ENCODE data around the gene EPHB3. TPM values are rescaled to one million over a fixed set of nuclear protein-coding genes. Genes with fewer than 3 reads are reported as not detected.
A peak's percentile ranks its signal among the peaks of the same experiment; 100 is the strongest.

The EPHB3 gene
- polyA plus RNA-seq, 1 experiment = 3.3 TPM

- TF ChIP-seq CTCF (IDR thresholded peaks at IDR 0.05; ENCODE audit: insufficient read depth, low read depth, low read length) = no peak
- Histone ChIP-seq H3K4me3 (ENCODE audit: low read depth, low read length) (peak overlapping the region; percentile 71; the same call in 1 of the 2 replicates), H3K27me3 (ENCODE audit: control insufficient read depth, insufficient read depth, low read length) (peaks cover 3% of the 10 kb centered on the region), H3K36me3 (ENCODE audit: control insufficient read depth, insufficient read depth, low read length) (no peaks in the 10 kb centered on the region)
- ChIA-PET CTCF (interaction anchor here (1.0 to 2.8 kb wide), 4 partner anchors 97 to 244 kb away, joined by 3 to 20 read pairs (median 6); no protein-coding TSS in a partner anchor), POLR2A (interaction anchor here (0.7 kb wide), 1 partner anchor 14 kb away, joined by 3 read pairs; no protein-coding TSS in a partner anchor)
- no peak for DNase-seq (ENCODE audit: low read depth)
Observed at GRCh38 chr3:184563941-184564684, 2.5 kb downstream of the EPHB3 start.

GRCh38 chr3:184564685-184565385 is 3.2 kb downstream of the EPHB3 start:
- ChIA-PET CTCF (interaction anchor here (0.7 to 2.8 kb wide), 6 partner anchors 18 to 244 kb away, joined by 3 to 20 read pairs (median 5); no protein-coding TSS in a partner anchor), POLR2A (interaction anchor here (0.6 kb wide), 1 partner anchor 147 kb away, joined by 5 read pairs; no protein-coding TSS in a partner anchor)
- Histone ChIP-seq H3K27me3 (ENCODE audit: control insufficient read depth, insufficient read depth, low read length) (peaks cover 2% of the 10 kb centered on the region), H3K4me3 (ENCODE audit: low read depth, low read length) (no peak overlapping the region), H3K36me3 (ENCODE audit: control insufficient read depth, insufficient read depth, low read length) (no peaks in the 10 kb centered on the region)
- TF ChIP-seq CTCF (IDR thresholded peaks at IDR 0.05; ENCODE audit: insufficient read depth, low read depth, low read length) = no peak
- no peak for DNase-seq (ENCODE audit: low read depth)

- no peaks in the 10 kb centered on the region for H3K27me3 ChIP-seq (ENCODE audit: control insufficient read depth, insufficient read depth, low read length)
- peak; percentile 63 for DNase-seq (ENCODE audit: low read depth)
- ChIA-PET CTCF (interaction anchor here (0.7 to 2.8 kb wide), 4 partner anchors 17 to 212 kb away, joined by 3 to 20 read pairs (median 4); no protein-coding TSS in a partner anchor), POLR2A (interaction anchor here (0.6 to 0.8 kb wide), 2 partner anchors 146 to 171 kb away, joined by 5 to 10 read pairs; no protein-coding TSS in a partner anchor)
- no peak overlapping the region for H3K4me3 ChIP-seq (ENCODE audit: low read depth, low read length)
- no peaks in the 10 kb centered on the region for H3K36me3 ChIP-seq (ENCODE audit: control insufficient read depth, insufficient read depth, low read length)
- no peak for TF ChIP-seq CTCF (IDR thresholded peaks at IDR 0.05; ENCODE audit: insufficient read depth, low read depth, low read length)
Observed at GRCh38 chr3:184565421-184566211, 4.0 kb downstream of the EPHB3 start.

GRCh38 chr3:184566441-184567414 is 5.1 kb downstream of the EPHB3 start:
- TF ChIP-seq CTCF (IDR thresholded peaks at IDR 0.05; ENCODE audit: insufficient read depth, low read depth, low read length) = no peak
- no peak overlapping the region for H3K4me3 ChIP-seq (ENCODE audit: low read depth, low read length)
- POLR2A ChIA-PET = no interaction called here
- no peak for DNase-seq (ENCODE audit: low read depth)
- no peaks in the 10 kb centered on the region for H3K36me3 ChIP-seq (ENCODE audit: control insufficient read depth, insufficient read depth, low read length)
- CTCF ChIA-PET = interaction anchor here (0.6 to 2.8 kb wide), 7 partner anchors 16 to 211 kb away, joined by 3 to 20 read pairs (median 3); no protein-coding TSS in a partner anchor
- H3K27me3 ChIP-seq (ENCODE audit: control insufficient read depth, insufficient read depth, low read length) = no peaks in the 10 kb centered on the region

Data from BJ (cell line).